ENCODE results near the gene SUCLA2.
"Not testable (repeated sequence)": the region's sequence is repeated elsewhere in the genome, so short reads cannot be mapped to it uniquely, and the experiment has no call there.

Gene SUCLA2

GRCh38 chr13:47991859-47992258 is 9.2 kb downstream of the SUCLA2 start:
- DNase-seq (ENCODE audit: low spot score): no peak

GRCh38 chr13:47990920-47991466 is 10.1 kb downstream of the SUCLA2 start:
- DNase-seq (ENCODE audit: low spot score): no peak

GRCh38 chr13:47990427-47990826 is 10.6 kb downstream of the SUCLA2 start:
- DNase-seq (ENCODE audit: low spot score): no peak

- no peak for DNase-seq (ENCODE audit: low spot score)
These were observed 18.0 kb downstream of the SUCLA2 start for GRCh38 chr13:47983070-47983469.

GRCh38 chr13:47976325-47976724 is 24.7 kb downstream of the SUCLA2 start:
- DNase-seq (ENCODE audit: low spot score): no peak

GRCh38 chr13:47964863-47965262 is 36.2 kb downstream of the SUCLA2 start:
- DNase-seq (ENCODE audit: low spot score): no peak

GRCh38 chr13:47962237-47962636 is 38.8 kb downstream of the SUCLA2 start:
- DNase-seq (ENCODE audit: low spot score): no peak

- DNase-seq (ENCODE audit: low spot score): no peak
These were observed 41.4 kb downstream of the SUCLA2 start for GRCh38 chr13:47959468-47960247.

- no peak for DNase-seq (ENCODE audit: low spot score)
These were observed 44.0 kb downstream of the SUCLA2 start for GRCh38 chr13:47957073-47957472.

GRCh38 chr13:47955836-47956235 is 45.2 kb downstream of the SUCLA2 start:
- DNase-seq (ENCODE audit: low spot score): no peak

- no peak for DNase-seq (ENCODE audit: low spot score)
These were observed 51.3 kb downstream of the SUCLA2 start for GRCh38 chr13:47949799-47950198.

- DNase-seq (ENCODE audit: low spot score): no peak
These were observed 55.3 kb downstream of the SUCLA2 start for GRCh38 chr13:47945738-47946137.

- DNase-seq (ENCODE audit: low spot score): not testable (repeated sequence)
These were observed 55.9 kb downstream of the SUCLA2 start for GRCh38 chr13:47945146-47945545.

GRCh38 chr13:47934371-47934770 is 66.7 kb downstream of the SUCLA2 start:
- DNase-seq (ENCODE audit: low spot score): no peak

GRCh38 chr13:47932950-47933923 is 67.8 kb downstream of the SUCLA2 start:
- DNase-seq (ENCODE audit: low spot score): no peak

- DNase-seq (ENCODE audit: low spot score): no peak
These were observed 70.4 kb downstream of the SUCLA2 start for GRCh38 chr13:47930649-47931165.

GRCh38 chr13:47929156-47929555 is 71.9 kb downstream of the SUCLA2 start:
- DNase-seq (ENCODE audit: low spot score): no peak

GRCh38 chr13:47917022-47917574 is 84.0 kb downstream of the SUCLA2 start:
- DNase-seq (ENCODE audit: low spot score): no peak

- no peak for DNase-seq (ENCODE audit: low spot score)
These were observed 92.7 kb downstream of the SUCLA2 start for GRCh38 chr13:47908197-47908902.

- DNase-seq (ENCODE audit: low spot score): no peak
These were observed 96.2 kb downstream of the SUCLA2 start for GRCh38 chr13:47904891-47905290.

GRCh38 chr13:47904241-47904640 is 96.8 kb downstream of the SUCLA2 start:
- no peak for DNase-seq (ENCODE audit: low spot score)
